Measurements from ENCODE around the gene SERPIND1. TPM values are rescaled to one million over a fixed set of nuclear protein-coding genes. Genes with fewer than 3 reads are reported as not detected.

SERPIND1 gene
- total RNA-seq, 4 donors from 2014 or later, result 0.38 to 0.42 TPM; not detected in 2

GRCh38 chr22:20833225-20833665 is 59.3 kb downstream of the SERPIND1 start:
- no peaks in the 10 kb centered on the region for H3K4me1 ChIP-seq
- intact Hi-C loops (cut with DNase I), result no loop called here
- H3K9me3 ChIP-seq, result no peaks in the 10 kb centered on the region
- TF ChIP-seq POLR2A (IDR thresholded peaks at IDR 0.05), result no peak
- no peak for TF ChIP-seq CTCF (IDR thresholded peaks at IDR 0.05)
- no peak overlapping the region for H3K4me3 ChIP-seq
- DNase-seq, result no peak
- WGBS, 2 donors, result 96 to 100% methylated on average over 5 to 6 of the region's 6 CpGs
- H3K27me3 ChIP-seq, result no peaks in the 10 kb centered on the region
- peaks cover 7 to 66% (median 8%) of the 10 kb centered on the region in 3 donors for H3K36me3 ChIP-seq
- H3K27ac ChIP-seq, result no peak overlapping the region

GRCh38 chr22:20834206-20834605 is 60.3 kb downstream of the SERPIND1 start:
- TF ChIP-seq POLR2A (IDR thresholded peaks at IDR 0.05) (no peak), CTCF (IDR thresholded peaks at IDR 0.05) (no peak)
- Histone ChIP-seq H3K4me3 (no peak overlapping the region), H3K36me3 (peaks cover 7 to 57% (median 8%) of the 10 kb centered on the region in 3 donors), H3K4me1 (no peaks in the 10 kb centered on the region), H3K27ac (no peak overlapping the region), H3K27me3 (no peaks in the 10 kb centered on the region), H3K9me3 (no peaks in the 10 kb centered on the region)
- WGBS, 2 donors, result 72 to 80% methylated on average over 3 of the region's 3 CpGs
- intact Hi-C loops (cut with DNase I), result no loop called here
- DNase-seq, result no peak

GRCh38 chr22:20834725-20835124 is 60.8 kb downstream of the SERPIND1 start:
- no peak for TF ChIP-seq POLR2A (IDR thresholded peaks at IDR 0.05)
- TF ChIP-seq CTCF (IDR thresholded peaks at IDR 0.05), result no peak
- intact Hi-C loops (cut with DNase I), result no loop called here
- Histone ChIP-seq H3K27me3 (no peaks in the 10 kb centered on the region), H3K9me3 (no peaks in the 10 kb centered on the region), H3K36me3 (peaks cover 7 to 52% (median 8%) of the 10 kb centered on the region in 3 donors), H3K4me1 (no peaks in the 10 kb centered on the region), H3K27ac (no peak overlapping the region), H3K4me3 (no peak overlapping the region)
- 93 to 100% methylated on average over 1 to 2 of the region's 3 CpGs for WGBS, 2 donors
- DNase-seq, result no peak

Other genes starting within 250 kb of the SERPIND1 start
- 10 to 100 TPM; 25.4 to 48.6 (median 33.8) TPM for gene PI4KA, start 84.7 kb downstream of the SERPIND1 start, total RNA-seq
- 10 to 100 TPM; 13.0 to 19.6 (median 17.1) TPM for gene SNAP29, start 84.9 kb downstream of the SERPIND1 start, total RNA-seq
- gene CRKL, start 143.3 kb downstream of the SERPIND1 start, total RNA-seq, result 10 to 100 TPM; 38.2 to 46.2 (median 44.4) TPM
- 1 to 10 TPM in 2 of 4 donors, under 1 TPM in 2; 0.30 to 1.9 (median 0.94) TPM for gene AIFM3, start 193.1 kb downstream of the SERPIND1 start, total RNA-seq
- gene LZTR1, start 208.2 kb downstream of the SERPIND1 start, total RNA-seq, result 10 to 100 TPM; 15.3 to 44.4 (median 25.5) TPM
- 10 to 100 TPM; 13.2 to 38.7 (median 32.0) TPM for gene THAP7, start 228.0 kb downstream of the SERPIND1 start, total RNA-seq
- under 1 TPM in 3 of 4 donors, not detected in 1; 0.18 to 0.76 (median 0.50) TPM for gene P2RX6, start 241.1 kb downstream of the SERPIND1 start, total RNA-seq

All from esophagus squamous epithelium (tissue), 5 donors.